ENCODE results near the gene KLHL6.

KLHL6 gene

GRCh38 chr3:183555541-183556081 is at the start of gene KLHL6:
Gene KLHL6, minus strand, starts transcription at chr3:183555706. Its CDS starts 53 bp downstream, at chr3:183555653.
- Histone ChIP-seq H3K4me3 (ENCODE audit: low read length) (no peak within 1 kb of the TSS), H3K27me3 (ENCODE audit: insufficient read depth, low read length) (no peaks in the 10 kb centered on the region), H3K9ac (ENCODE audit: low read depth, low read length) (no peak within 1 kb of the TSS), H3K9me3 (ENCODE audit: insufficient read depth, low read depth, low read length) (no peaks in the 10 kb centered on the region), H3K4me1 (ENCODE audit: insufficient read depth, low read length) (peaks cover 8% of the 10 kb centered on the region; the same call in 1 of the 2 replicates), H3K36me3 (ENCODE audit: insufficient read depth, low read depth, low read length) (no peaks in the 10 kb centered on the region), H3K27ac (ENCODE audit: low read length) (no peak within 1 kb of the TSS)

DNA sequence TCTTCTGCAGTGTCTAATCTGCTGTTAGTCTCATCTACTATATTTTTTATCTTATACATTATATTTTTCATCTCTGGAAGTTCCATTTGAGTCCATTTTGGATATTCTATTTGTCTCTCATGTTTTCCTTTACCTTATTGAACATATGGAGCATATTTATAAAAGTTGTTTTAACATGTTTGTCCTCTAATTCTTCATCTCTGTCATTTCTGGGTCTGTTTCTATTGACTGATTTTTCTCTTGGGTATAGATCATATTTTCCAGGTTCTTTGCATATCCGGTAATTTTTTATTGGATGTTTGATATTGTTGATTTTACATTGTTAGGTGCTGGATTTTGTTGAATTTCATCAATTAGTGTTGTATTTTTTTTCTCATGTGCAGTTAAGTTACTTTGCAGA is 42.5 kb upstream of the KLHL6 start:
- Histone ChIP-seq H3K4me3 (ENCODE audit: low read length) (no peak overlapping the region), H3K27ac (ENCODE audit: low read length) (no peak overlapping the region), H3K9ac (ENCODE audit: low read depth, low read length) (no peak overlapping the region), H3K9me3 (ENCODE audit: insufficient read depth, low read depth, low read length) (peaks cover 5% of the 10 kb centered on the region; the same call in 1 of the 2 replicates), H3K36me3 (ENCODE audit: insufficient read depth, low read depth, low read length) (no peaks in the 10 kb centered on the region), H3K4me1 (ENCODE audit: insufficient read depth, low read length) (no peaks in the 10 kb centered on the region), H3K27me3 (ENCODE audit: insufficient read depth, low read length) (no peaks in the 10 kb centered on the region)

GRCh38 chr3:183594636-183595035 is 39.1 kb upstream of the KLHL6 start:
- no peaks in the 10 kb centered on the region for H3K27me3 ChIP-seq (ENCODE audit: insufficient read depth, low read length)
- H3K27ac ChIP-seq (ENCODE audit: low read length): no peak overlapping the region

GRCh38 chr3:183592821-183593220 is 37.3 kb upstream of the KLHL6 start:
- H3K27me3 ChIP-seq (ENCODE audit: insufficient read depth, low read length): no peaks in the 10 kb centered on the region
- peaks cover 16% of the 10 kb centered on the region; the same call in 1 of the 2 replicates for H3K4me1 ChIP-seq (ENCODE audit: insufficient read depth, low read length)
- H3K27ac ChIP-seq (ENCODE audit: low read length): no peak overlapping the region
- no peak overlapping the region for H3K4me3 ChIP-seq (ENCODE audit: low read length)
- no peaks in the 10 kb centered on the region for H3K9me3 ChIP-seq (ENCODE audit: insufficient read depth, low read depth, low read length)
- no peak overlapping the region for H3K9ac ChIP-seq (ENCODE audit: low read depth, low read length)
- no peaks in the 10 kb centered on the region for H3K36me3 ChIP-seq (ENCODE audit: insufficient read depth, low read depth, low read length)

More at GRCh38 chr3:183594636-183595035, 39.1 kb upstream of the KLHL6 start:
- Histone ChIP-seq H3K36me3 (ENCODE audit: insufficient read depth, low read depth, low read length) (no peaks in the 10 kb centered on the region), H3K9me3 (ENCODE audit: insufficient read depth, low read depth, low read length) (peaks cover 5% of the 10 kb centered on the region; the same call in 1 of the 2 replicates), H3K4me1 (ENCODE audit: insufficient read depth, low read length) (peaks cover 16% of the 10 kb centered on the region; the same call in 1 of the 2 replicates), H3K9ac (ENCODE audit: low read depth, low read length) (no peak overlapping the region), H3K4me3 (ENCODE audit: low read length) (no peak overlapping the region)

DNA sequence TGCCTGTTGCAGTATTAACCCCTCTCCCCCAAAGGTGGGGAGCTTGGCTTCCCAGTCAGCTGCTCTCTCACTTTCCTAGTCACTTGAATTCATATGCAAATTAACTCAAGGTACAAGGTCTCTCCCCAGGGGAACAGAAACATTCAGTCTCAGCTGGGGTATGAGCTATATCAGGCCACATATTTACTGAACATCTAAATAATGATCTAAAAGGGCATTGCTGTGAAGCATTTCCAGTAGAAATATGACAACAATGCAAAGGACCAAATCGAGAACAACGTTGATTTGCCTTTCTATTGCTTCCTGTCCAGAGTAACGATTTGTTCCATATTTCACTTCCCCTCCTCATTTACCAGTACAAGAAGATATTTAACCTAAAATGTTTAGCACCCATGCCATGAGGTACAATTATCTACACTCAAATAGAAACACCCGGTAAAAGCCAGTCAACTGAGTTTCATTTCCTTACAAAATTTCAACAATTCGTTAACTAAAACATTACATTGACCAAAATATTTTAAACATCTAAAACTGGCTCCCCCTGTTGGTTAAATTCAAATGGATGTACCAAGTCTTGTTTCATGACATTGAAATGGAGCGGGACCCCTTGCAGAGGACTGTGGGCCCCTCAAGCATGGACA is 36.5 kb upstream of the KLHL6 start:
- Histone ChIP-seq H3K27ac (ENCODE audit: low read length) (no peak overlapping the region), H3K4me1 (ENCODE audit: insufficient read depth, low read length) (peaks cover 16% of the 10 kb centered on the region; the same call in 1 of the 2 replicates), H3K27me3 (ENCODE audit: insufficient read depth, low read length) (no peaks in the 10 kb centered on the region), H3K9me3 (ENCODE audit: insufficient read depth, low read depth, low read length) (no peaks in the 10 kb centered on the region), H3K9ac (ENCODE audit: low read depth, low read length) (no peak overlapping the region), H3K36me3 (ENCODE audit: insufficient read depth, low read depth, low read length) (no peaks in the 10 kb centered on the region), H3K4me3 (ENCODE audit: low read length) (0 out of 2 replicates have a peak overlapping the region, but pooled peaks have one; percentile 11)

- Histone ChIP-seq H3K4me1 (ENCODE audit: insufficient read depth, low read length) (peaks cover 16% of the 10 kb centered on the region; the same call in 1 of the 2 replicates), H3K4me3 (ENCODE audit: low read length) (no peak overlapping the region), H3K27ac (ENCODE audit: low read length) (no peak overlapping the region), H3K9me3 (ENCODE audit: insufficient read depth, low read depth, low read length) (no peaks in the 10 kb centered on the region; the same call in 1 of the 2 replicates), H3K27me3 (ENCODE audit: insufficient read depth, low read length) (no peaks in the 10 kb centered on the region), H3K9ac (ENCODE audit: low read depth, low read length) (no peak overlapping the region), H3K36me3 (ENCODE audit: insufficient read depth, low read depth, low read length) (no peaks in the 10 kb centered on the region)
These were observed 34.9 kb upstream of the KLHL6 start for GRCh38 chr3:183590442-183590841.

GRCh38 chr3:183587336-183587735 is 31.8 kb upstream of the KLHL6 start:
- Histone ChIP-seq H3K9ac (ENCODE audit: low read depth, low read length) (no peak overlapping the region), H3K36me3 (ENCODE audit: insufficient read depth, low read depth, low read length) (no peaks in the 10 kb centered on the region), H3K27me3 (ENCODE audit: insufficient read depth, low read length) (no peaks in the 10 kb centered on the region), H3K9me3 (ENCODE audit: insufficient read depth, low read depth, low read length) (no peaks in the 10 kb centered on the region; the same call in 1 of the 2 replicates), H3K4me3 (ENCODE audit: low read length) (no peak overlapping the region), H3K4me1 (ENCODE audit: insufficient read depth, low read length) (peaks cover 21% of the 10 kb centered on the region; the same call in 1 of the 2 replicates), H3K27ac (ENCODE audit: low read length) (no peak overlapping the region)

DNA sequence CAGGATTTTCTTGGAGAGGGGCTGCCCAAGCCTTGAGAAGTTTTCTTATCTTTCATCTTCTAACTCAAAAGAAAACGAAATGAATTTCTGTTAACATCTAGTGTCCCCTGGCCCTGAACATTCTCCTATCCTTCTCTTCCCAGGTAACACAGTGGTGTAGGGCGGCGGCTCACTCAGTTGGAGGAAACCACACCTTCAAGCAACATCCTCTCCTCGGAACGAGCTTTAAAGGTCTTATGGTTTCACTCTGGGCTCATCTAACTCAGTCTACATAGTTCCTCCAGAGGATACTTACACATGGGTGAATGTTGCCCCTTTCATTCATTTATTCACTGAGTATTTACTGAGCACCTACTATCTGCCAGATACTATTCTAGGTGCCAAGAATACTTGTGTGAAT is 31.0 kb upstream of the KLHL6 start:
- Histone ChIP-seq H3K4me1 (ENCODE audit: insufficient read depth, low read length) (peaks cover 13% of the 10 kb centered on the region; the same call in 1 of the 2 replicates), H3K27ac (ENCODE audit: low read length) (no peak overlapping the region), H3K27me3 (ENCODE audit: insufficient read depth, low read length) (no peaks in the 10 kb centered on the region), H3K4me3 (ENCODE audit: low read length) (no peak overlapping the region), H3K9ac (ENCODE audit: low read depth, low read length) (no peak overlapping the region), H3K36me3 (ENCODE audit: insufficient read depth, low read depth, low read length) (no peaks in the 10 kb centered on the region), H3K9me3 (ENCODE audit: insufficient read depth, low read depth, low read length) (no peaks in the 10 kb centered on the region; the same call in 1 of the 2 replicates)

DNA sequence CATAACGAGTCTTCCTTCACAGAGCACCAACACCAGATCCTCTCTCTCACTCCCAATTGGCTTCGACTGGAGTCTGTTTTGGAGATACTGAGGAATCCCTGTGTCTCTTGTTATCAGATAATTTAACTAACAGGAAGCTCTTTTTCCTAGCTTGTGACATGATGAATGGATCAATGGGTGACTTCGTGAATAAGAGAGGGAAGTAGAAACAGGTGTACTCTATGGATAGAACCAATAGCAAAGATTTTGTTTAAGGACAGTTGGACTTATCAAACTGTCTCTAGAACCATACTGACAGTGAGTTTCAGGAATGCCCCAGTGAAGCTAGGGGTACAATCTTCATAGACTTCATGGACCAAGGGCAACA is 29.4 kb upstream of the KLHL6 start:
- Histone ChIP-seq H3K36me3 (ENCODE audit: insufficient read depth, low read depth, low read length) (no peaks in the 10 kb centered on the region), H3K4me1 (ENCODE audit: insufficient read depth, low read length) (peaks cover 8% of the 10 kb centered on the region; the same call in 1 of the 2 replicates), H3K27ac (ENCODE audit: low read length) (no peak overlapping the region), H3K27me3 (ENCODE audit: insufficient read depth, low read length) (no peaks in the 10 kb centered on the region), H3K9me3 (ENCODE audit: insufficient read depth, low read depth, low read length) (no peaks in the 10 kb centered on the region; the same call in 1 of the 2 replicates), H3K9ac (ENCODE audit: low read depth, low read length) (no peak overlapping the region), H3K4me3 (ENCODE audit: low read length) (no peak overlapping the region)

DNA sequence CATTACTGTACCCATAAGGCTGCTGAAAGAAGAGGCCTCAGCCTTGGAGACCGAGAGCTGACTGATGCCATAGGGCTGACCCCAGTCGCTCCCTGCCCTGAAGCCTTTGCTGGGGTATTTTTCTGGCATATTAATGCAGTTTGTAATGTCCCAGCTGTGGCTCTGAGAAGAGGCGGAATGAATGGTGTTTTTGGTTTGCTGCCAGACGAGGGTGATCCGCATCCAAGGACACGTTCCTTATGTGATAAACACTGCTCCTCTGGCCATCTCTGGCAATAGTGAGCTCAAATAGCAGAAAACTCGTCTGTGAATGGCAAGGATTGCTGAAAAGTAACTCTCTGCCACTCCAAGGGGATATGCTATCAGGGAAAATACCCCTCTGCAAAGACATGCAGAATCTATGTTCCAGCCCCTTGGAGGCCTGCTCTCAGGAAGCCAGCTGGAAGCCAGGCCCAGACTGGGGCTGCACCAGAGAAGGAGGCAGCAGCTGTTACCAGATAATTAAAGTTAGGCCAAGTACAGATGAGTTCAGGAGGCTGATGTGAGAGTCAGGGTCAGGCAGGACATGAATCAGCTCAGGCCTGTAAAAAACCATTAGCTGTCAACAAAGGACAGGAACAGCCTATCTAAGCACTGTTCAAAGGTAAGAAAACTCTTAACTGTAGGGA is 28.9 kb upstream of the KLHL6 start:
- no peaks in the 10 kb centered on the region for H3K27me3 ChIP-seq (ENCODE audit: insufficient read depth, low read length)
- H3K27ac ChIP-seq (ENCODE audit: low read length): no peak overlapping the region
- peaks cover 8% of the 10 kb centered on the region; the same call in 1 of the 2 replicates for H3K4me1 ChIP-seq (ENCODE audit: insufficient read depth, low read length)
- no peaks in the 10 kb centered on the region for H3K36me3 ChIP-seq (ENCODE audit: insufficient read depth, low read depth, low read length)
- H3K9me3 ChIP-seq (ENCODE audit: insufficient read depth, low read depth, low read length): no peaks in the 10 kb centered on the region; the same call in 1 of the 2 replicates
- H3K4me3 ChIP-seq (ENCODE audit: low read length): no peak overlapping the region
- H3K9ac ChIP-seq (ENCODE audit: low read depth, low read length): no peak overlapping the region

DNA sequence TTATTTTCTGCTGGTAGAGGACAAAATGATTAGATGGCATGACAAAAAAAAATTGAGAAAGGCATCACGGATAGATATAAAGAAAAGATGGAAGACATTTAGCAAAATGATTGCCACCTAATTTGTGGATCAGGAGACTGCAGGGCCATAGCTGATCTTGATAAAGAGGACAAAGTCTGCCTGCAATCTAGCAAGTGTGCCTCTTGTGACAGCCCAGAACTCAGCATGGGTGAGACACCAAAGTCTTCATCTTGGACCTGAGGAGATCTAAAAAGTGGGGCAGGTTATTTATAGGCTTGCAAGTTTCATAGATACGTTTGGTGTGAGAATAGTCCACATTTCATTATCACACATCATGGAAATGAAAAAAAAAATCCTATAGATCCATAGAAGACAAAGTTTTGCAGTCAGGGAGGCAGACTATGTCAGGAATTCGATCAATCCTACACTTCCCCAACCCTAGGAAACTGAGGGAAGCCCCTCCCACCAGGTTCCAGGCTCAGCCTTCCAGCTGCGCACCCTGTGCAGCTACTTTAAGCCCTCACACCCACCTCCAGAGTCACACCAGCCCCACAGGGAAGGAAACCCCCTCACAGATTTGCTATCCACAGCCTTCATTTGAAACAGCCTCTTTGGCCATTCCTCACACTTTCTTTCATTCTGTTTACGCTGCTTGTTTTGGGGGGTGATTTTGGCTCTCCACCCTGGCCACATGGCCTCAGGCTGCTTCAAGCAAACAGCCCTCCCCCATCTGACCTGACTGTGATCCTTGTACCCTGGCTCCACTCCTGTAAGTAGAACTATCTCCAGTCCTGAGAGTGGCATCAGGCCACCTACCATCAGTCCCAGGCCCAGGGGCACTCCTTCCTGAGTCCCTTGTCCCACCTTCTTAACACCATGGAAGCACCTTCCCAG is 28.1 kb upstream of the KLHL6 start:
- H3K9ac ChIP-seq (ENCODE audit: low read depth, low read length): no peak overlapping the region
- no peaks in the 10 kb centered on the region for H3K27me3 ChIP-seq (ENCODE audit: insufficient read depth, low read length)

More for the DNA sequence above, 28.1 kb upstream of the KLHL6 start:
- Histone ChIP-seq H3K4me3 (ENCODE audit: low read length) (no peak overlapping the region), H3K9me3 (ENCODE audit: insufficient read depth, low read depth, low read length) (no peaks in the 10 kb centered on the region; the same call in 1 of the 2 replicates), H3K27ac (ENCODE audit: low read length) (no peak overlapping the region), H3K36me3 (ENCODE audit: insufficient read depth, low read depth, low read length) (no peaks in the 10 kb centered on the region), H3K4me1 (ENCODE audit: insufficient read depth, low read length) (peaks cover 8% of the 10 kb centered on the region; the same call in 1 of the 2 replicates)

All from iPS-20b (cell line).